B cell (primary cell): ENCODE measurements around the gene SEPHS2. TPM values are rescaled to one million over a fixed set of nuclear protein-coding genes. Genes with fewer than 3 reads are reported as not detected.

Experiments
- ATAC-seq: fragments of 200-7000 bp; cut with Tn5 transposase; one replicate; pipeline ENCODE4 v1.10.0; 2021; ENCODE audit warnings: low read depth, mild to moderate bottlenecking, moderate number of reproducible peaks, moderate library complexity
- CTCF ChIA-PET: fragments of 350-600 bp; sonication (Branson Sonifier 250); formaldehyde crosslinking; loops from one replicate; lab custom pipeline; 2021; ENCODE audit warnings: antibody characterized with exemption, inconsistent platforms; lab: Charles Lee
- POLR2A ChIA-PET: fragments of 350-600 bp; sonication (Branson Sonifier 250); formaldehyde crosslinking; loops from one replicate; lab custom pipeline; 2021; ENCODE audit warnings: antibody characterized with exemption; lab: Charles Lee
- DNase-seq: peaks from one replicate; pipeline ENCODE4 v3.0.0; 2013
- H2AFZ ChIP-seq: 2 replicates; pipeline ENCODE4 v1.6.1; 2012; ENCODE audit warnings: mild to moderate bottlenecking, low read depth, low read length; ENCODE audit not compliant: insufficient read depth, poor library complexity, severe bottlenecking
- H3K27ac ChIP-seq, 2 donors: 1 replicate in 1 of 2; 2 replicates in 1 of 2; pipeline ENCODE4 v1.5.1; 2012 to 2013; ENCODE audit warnings: low read length in 2 of 2, mild to moderate bottlenecking in 2 of 2, moderate library complexity in 1 of 2
- H3K27me3 ChIP-seq, 4 experiments: fragments of 200-600 bp in 1 of 4; sonication (generic) in 1 of 4; replicated peaks in 1 of 4; 1 replicate in 2 of 4; 2 replicates in 2 of 4; pipeline versions ENCODE4 v1.6.1 to v1.7.0; 2013 to 2016; ENCODE audit warnings: low read length in 3 of 4, mild to moderate bottlenecking in 2 of 4, mixed read lengths in 1 of 4, moderate library complexity in 1 of 4; ENCODE audit not compliant: insufficient read depth in 4 of 4, control insufficient read depth in 3 of 4; ENCODE audit errors: control extremely low read depth in 1 of 4
- H3K36me3 ChIP-seq, 2 experiments: replicated peaks in 1 of 2; 1 replicate in 1 of 2; 2 replicates in 1 of 2; pipeline versions ENCODE4 v1.6.1 to v1.7.1; 2013; ENCODE audit warnings: low read length in 1 of 2; ENCODE audit not compliant: insufficient read depth in 2 of 2, control insufficient read depth in 1 of 2; ENCODE audit errors: control extremely low read depth in 1 of 2, extremely low read depth in 1 of 2
- H3K4me1 ChIP-seq, 2 donors: fragments of 200-600 bp in 1 of 2; sonication (generic) in 1 of 2; 1 replicate in 1 of 2; 2 replicates in 1 of 2; pipeline versions ENCODE4 v1.5.1 to v1.6.1; 2013 to 2017; ENCODE audit warnings: low read length in 2 of 2; ENCODE audit not compliant: control insufficient read depth in 2 of 2, insufficient read depth in 2 of 2
- H3K4me2 ChIP-seq: replicated peaks from 2 replicates; pipeline ENCODE3; 2012; ENCODE audit warnings: mild to moderate bottlenecking, low read depth, low read length; ENCODE audit not compliant: poor library complexity, severe bottlenecking
- H3K4me3 ChIP-seq, 5 experiments: fragments of 200-600 bp in 1 of 5; sonication (generic) in 1 of 5; 1 replicate in 3 of 5; 2 replicates in 2 of 5; pipeline versions ENCODE4 v1.5.1 to v1.7.0; 2011 to 2016; ENCODE audit warnings: low read length in 4 of 5, mild to moderate bottlenecking in 4 of 5, low read depth in 2 of 5, control low read depth in 1 of 5, moderate library complexity in 1 of 5; ENCODE audit not compliant: insufficient read depth in 1 of 5; ENCODE audit errors: control extremely low read depth in 1 of 5, extremely low read depth in 1 of 5
- H3K79me2 ChIP-seq: fragments of 200-600 bp; sonication (generic); one replicate; pipeline ENCODE4 v1.6.0; 2016; ENCODE audit warnings: low read length; ENCODE audit not compliant: control insufficient read depth, insufficient read depth
- H3K9ac ChIP-seq: fragments of 200-600 bp; sonication (generic); 2 replicates; pipeline ENCODE4 v1.6.1; 2017; ENCODE audit warnings: mild to moderate bottlenecking, low read length, moderate library complexity
- H3K9me3 ChIP-seq, 3 donors: one replicate each; pipeline versions ENCODE4 v1.6.1 to v1.7.1; 2013; ENCODE audit warnings: low read length in 2 of 3; ENCODE audit not compliant: control insufficient read depth in 2 of 3, insufficient read depth in 1 of 3; ENCODE audit errors: control extremely low read depth in 1 of 3
- H4K20me1 ChIP-seq: 2 replicates; pipeline ENCODE4 v1.6.0; 2012; ENCODE audit warnings: mild to moderate bottlenecking, low read length; ENCODE audit not compliant: insufficient read depth, control insufficient read depth, poor library complexity, severe bottlenecking
- H3K27ac Mint-ChIP-seq: one replicate; pipeline ENCODE4 v1.8.0; 2021; ENCODE audit warnings: mixed read lengths
- H3K27me3 Mint-ChIP-seq: one replicate; pipeline ENCODE4 v1.8.0; 2021; ENCODE audit warnings: mixed read lengths
- H3K4me1 Mint-ChIP-seq: one replicate; pipeline ENCODE4 v1.8.0; 2021; ENCODE audit warnings: mixed read lengths
- H3K4me3 Mint-ChIP-seq: one replicate; pipeline ENCODE4 v1.8.0; 2021; ENCODE audit warnings: mixed read lengths
- H3K9me3 Mint-ChIP-seq: one replicate; pipeline ENCODE4 v1.8.0; 2022; ENCODE audit warnings: mixed read lengths; ENCODE audit not compliant: insufficient read depth
- CTCF ChIP-seq: fragments of 200-600 bp; IDR thresholded peaks from one replicate; pipeline ENCODE4 v1.8.0; 2022; ENCODE audit warnings: antibody characterized with exemption, mild to moderate bottlenecking
- EZH2 ChIP-seq: IDR thresholded peaks from 2 replicates; pipeline ENCODE4 v1.6.1; 2012; ENCODE audit warnings: borderline replicate concordance, low read depth, mild to moderate bottlenecking, moderate library complexity, low read length; ENCODE audit not compliant: insufficient read depth, poor library complexity, severe bottlenecking
- WGBS: methylation state at CpG from one replicate; pipeline ENCODE4 v1.1.5; 2013; ENCODE audit warnings: missing lambda C conversion rate; ENCODE audit not compliant: insufficient coverage; 5-methylcytosine and 5-hydroxymethylcytosine counted together
- intact Hi-C: fragments of 100-400 bp; cut with micrococcal nuclease; formaldehyde crosslinking; loops from one replicate; pipeline ENCODE4 v1.10.0; 2022
- polyA plus RNA-seq: library from polyadenylated mRNA; depleted of rRNA; stranded (reverse); fragments of >200 nt; gene quantifications from 2 replicates; pipeline ENCODE4 v1.2.3, GENCODE V29; 2012
- total RNA-seq, 2 donors: library from RNA; stranded (reverse); fragments of 120-200 nt in 1 of 2; gene quantifications; 1 replicate in 1 of 2; 2 replicates in 1 of 2; pipeline versions ENCODE4 v1.2.3 to v1.2.4, GENCODE V29; 2013 to 2022

The SEPHS2 gene
- total and polyA plus RNA-seq, 2 donors (not counting 1 experiment from before 2014, with no cell fraction given), result 13.8 to 63.2 TPM

DNA sequence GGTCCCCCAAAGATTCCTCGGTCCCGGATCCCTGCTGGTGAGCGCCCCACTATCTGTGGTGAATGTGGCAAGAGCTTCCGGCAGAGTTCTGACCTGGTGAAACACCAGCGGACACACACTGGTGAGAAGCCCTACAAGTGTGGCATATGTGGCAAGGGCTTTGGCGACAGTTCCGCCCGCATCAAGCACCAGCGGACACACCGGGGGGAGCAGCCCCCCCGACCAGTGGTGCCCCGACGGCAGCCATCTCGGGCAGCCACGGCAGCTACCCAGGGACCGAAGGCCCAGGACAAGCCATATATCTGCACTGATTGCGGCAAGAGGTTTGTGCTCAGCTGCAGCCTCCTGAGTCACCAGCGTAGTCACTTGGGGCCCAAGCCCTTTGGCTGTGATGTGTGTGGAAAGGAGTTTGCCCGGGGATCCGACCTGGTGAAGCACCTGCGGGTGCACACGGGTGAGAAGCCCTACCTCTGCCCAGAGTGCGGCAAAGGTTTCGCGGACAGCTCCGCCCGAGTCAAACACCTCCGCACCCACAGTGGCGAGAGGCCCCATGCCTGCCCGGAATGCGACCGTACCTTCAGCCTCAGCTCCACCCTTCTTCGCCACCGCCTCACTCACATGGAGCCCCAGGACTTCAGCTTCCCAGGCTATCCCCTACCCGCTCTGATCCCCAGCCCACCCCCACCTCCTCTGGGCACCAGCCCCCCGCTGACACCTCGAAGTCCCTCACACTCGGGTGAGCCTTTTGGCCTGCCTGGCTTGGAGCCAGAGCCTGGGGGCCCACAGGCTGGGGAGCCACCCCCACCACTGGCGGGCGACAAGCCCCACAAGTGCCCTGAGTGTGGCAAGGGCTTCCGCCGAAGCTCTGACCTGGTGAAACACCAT, 47.7 kb downstream of the SEPHS2 start:
- Histone ChIP-seq H3K9ac (no peak overlapping the region), H3K4me1 (peaks cover 16 to 39% of the 10 kb centered on the region in 2 donors), H3K4me2 (no peak overlapping the region), H2AFZ (no peak overlapping the region), H3K4me3 (no peak overlapping the region), H3K79me2 (peaks cover 30% of the 10 kb centered on the region), H3K36me3 (peaks cover 0 to 16% of the 10 kb centered on the region in 2 experiments), H3K9me3 (no peaks in the 10 kb centered on the region), H3K27me3 (no peaks in the 10 kb centered on the region), H3K27ac (no peak overlapping the region), H4K20me1 (peaks cover 25% of the 10 kb centered on the region)
- Mint-ChIP-seq H3K27me3 (peaks cover 4% of the 10 kb centered on the region), H3K27ac (no peak overlapping the region), H3K4me1 (peaks cover 30% of the 10 kb centered on the region), H3K4me3 (no peak overlapping the region), H3K9me3 (no peaks in the 10 kb centered on the region)
- DNase-seq, result no peak
- ATAC-seq, result no peak
- 96% methylated on average over 42 of the region's 42 CpGs for WGBS
- TF ChIP-seq EZH2 (no peak), CTCF (no peak)
- CTCF ChIA-PET, result interaction anchor here (0.7 to 5.0 kb wide), 3 partner anchors 11 to 200 kb away, joined by 3 to 65 read pairs (median 5); partner anchors contain the start of genes SEPTIN1 and ZNF771
- POLR2A ChIA-PET, result interaction anchor here (1.4 to 4.7 kb wide), 2 partner anchors 9 to 16 kb away, joined by 4 to 51 read pairs; partner anchors contain the start of genes SEPTIN1 and ZNF771
- intact Hi-C loops, result loop anchor here (10.0 kb wide), 1 partner anchor 533 kb away; the partner anchor contains the start of gene CDIPT
